Brain microvascular endothelial cell (primary cell): ENCODE measurements around the gene AP5S1.

ENCODE experiments used
- DNase-seq: peaks from one replicate; pipeline ENCODE4 v3.0.0-alpha.2; 2020
- H3K27ac ChIP-seq: fragments of 250-450 bp; sonication (Bioruptor Pico); 2 replicates; pipeline ENCODE4 v1.5.1; 2020; ENCODE audit warnings: mild to moderate bottlenecking, moderate library complexity
- H3K27me3 ChIP-seq: fragments of 250-450 bp; sonication (Bioruptor Pico); replicated peaks from 2 replicates; pipeline ENCODE4 v1.5.1; 2020; ENCODE audit warnings: mild to moderate bottlenecking
- H3K36me3 ChIP-seq: fragments of 250-450 bp; sonication (Bioruptor Pico); replicated peaks from 2 replicates; pipeline ENCODE4 v1.5.1; 2020; ENCODE audit warnings: mild to moderate bottlenecking
- H3K4me3 ChIP-seq: 2 replicates; pipeline ENCODE4 v1.5.1; 2011; ENCODE audit warnings: low read depth, mild to moderate bottlenecking, control low read depth, low read length, moderate library complexity
- CTCF ChIP-seq: IDR thresholded peaks from 2 replicates; pipeline ENCODE4 v1.5.1; 2011; ENCODE audit warnings: low read depth, mild to moderate bottlenecking, moderate library complexity, low read length, control low read depth, inconsistent platforms; ENCODE audit errors: missing control alignments
- in situ Hi-C: cut with HindIII; loops from 2 replicates; pipeline ENCODE4 v1.10.0; 2017; ENCODE audit warnings: low sequenced_read_pairs, low pct_ligation_motif_present

The AP5S1 gene

GRCh38 chr20:3873507-3873906, 53.2 kb downstream of the AP5S1 start:
- no peak for DNase-seq
- H3K27ac ChIP-seq, result no peak overlapping the region
- in situ Hi-C loops, result no loop called here
- peaks cover 11% of the 10 kb centered on the region for H3K36me3 ChIP-seq
- H3K4me3 ChIP-seq, result no peak overlapping the region
- no peak for TF ChIP-seq CTCF
- no peaks in the 10 kb centered on the region for H3K27me3 ChIP-seq

DNA sequence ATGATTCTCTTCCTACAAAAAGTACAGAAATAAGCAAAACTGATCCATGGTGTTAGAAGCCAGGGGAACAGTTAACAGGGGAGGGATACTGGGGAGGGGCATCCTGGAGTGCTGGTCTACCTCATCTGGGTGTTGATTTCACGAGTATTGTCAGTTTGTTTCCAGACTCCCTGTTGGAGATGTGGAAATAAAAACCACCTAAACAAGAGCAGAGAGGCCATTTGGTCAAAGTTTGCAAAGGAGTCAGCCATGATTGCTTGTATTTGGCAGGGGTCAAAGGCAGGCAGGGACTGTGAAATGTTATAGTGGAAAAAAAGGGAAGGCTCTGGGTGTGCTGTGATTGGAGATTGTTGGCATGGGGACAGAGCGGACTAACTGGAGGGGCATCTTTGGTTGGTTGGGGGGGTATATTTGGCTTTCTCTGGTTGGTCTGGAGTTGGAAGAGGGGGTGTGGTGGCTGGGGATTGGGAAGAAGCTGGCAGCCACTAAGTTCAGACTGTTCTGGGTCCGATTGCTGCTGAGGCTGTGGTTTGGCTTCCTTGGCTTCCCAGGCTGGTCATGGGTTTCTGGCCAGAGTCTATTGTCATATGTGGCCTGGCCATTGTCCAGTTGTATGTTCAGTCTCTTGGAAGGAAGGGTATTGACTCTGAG, 54.0 kb downstream of the AP5S1 start:
- Histone ChIP-seq H3K27ac (no peak overlapping the region), H3K27me3 (no peaks in the 10 kb centered on the region), H3K4me3 (no peak overlapping the region), H3K36me3 (peaks cover 11% of the 10 kb centered on the region)
- in situ Hi-C loops, result no loop called here
- DNase-seq, result no peak
- TF ChIP-seq CTCF, result no peak

GRCh38 chr20:3875378-3875974, 55.1 kb downstream of the AP5S1 start:
- H3K27me3 ChIP-seq, result no peaks in the 10 kb centered on the region
- in situ Hi-C loops, result no loop called here
- no peak overlapping the region for H3K27ac ChIP-seq
- no peak for TF ChIP-seq CTCF
- DNase-seq, result no peak
- H3K36me3 ChIP-seq, result peaks cover 11% of the 10 kb centered on the region
- no peak overlapping the region for H3K4me3 ChIP-seq

DNA sequence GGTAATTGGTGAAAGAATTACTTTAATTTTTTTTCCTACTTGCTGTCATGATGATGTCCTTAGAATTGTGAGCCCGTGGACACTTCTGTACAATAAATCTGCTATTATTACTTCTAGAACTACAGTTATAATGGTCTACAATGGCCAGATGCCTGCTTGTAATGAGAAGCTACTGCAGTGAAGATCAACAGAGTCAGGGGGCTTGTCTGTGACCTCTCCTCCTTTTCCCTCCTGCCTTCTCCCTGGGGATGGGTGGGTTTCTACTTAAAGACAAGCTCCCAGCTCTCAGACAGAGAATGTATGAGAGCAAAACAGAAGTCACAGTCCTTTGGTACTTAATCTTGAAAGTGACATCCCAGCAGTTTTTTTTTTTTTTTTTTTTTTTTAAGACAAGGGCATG, 55.7 kb downstream of the AP5S1 start:
- no peak for DNase-seq
- in situ Hi-C loops, result no loop called here
- no peak for TF ChIP-seq CTCF
- H3K36me3 ChIP-seq, result peaks cover 7% of the 10 kb centered on the region
- H3K27me3 ChIP-seq, result no peaks in the 10 kb centered on the region
- H3K27ac ChIP-seq, result no peak overlapping the region
- no peak overlapping the region for H3K4me3 ChIP-seq

GRCh38 chr20:3876676-3877075, 56.3 kb downstream of the AP5S1 start:
- in situ Hi-C loops, result no loop called here
- no peak overlapping the region for H3K27ac ChIP-seq
- no peak for TF ChIP-seq CTCF
- no peak overlapping the region for H3K4me3 ChIP-seq
- peaks cover 5% of the 10 kb centered on the region for H3K36me3 ChIP-seq
- no peak for DNase-seq
- no peaks in the 10 kb centered on the region for H3K27me3 ChIP-seq
